HG03520 (cell line): ENCODE results near the gene TDRD10.

Experiments
- ATAC-seq: cut with Tn5 transposase; IDR thresholded peaks from one replicate; pipeline ENCODE4 v1.9.1; 2021; ENCODE audit warnings: mild to moderate bottlenecking, moderate library complexity; ENCODE audit not compliant: unreplicated experiment

The TDRD10 gene

DNA sequence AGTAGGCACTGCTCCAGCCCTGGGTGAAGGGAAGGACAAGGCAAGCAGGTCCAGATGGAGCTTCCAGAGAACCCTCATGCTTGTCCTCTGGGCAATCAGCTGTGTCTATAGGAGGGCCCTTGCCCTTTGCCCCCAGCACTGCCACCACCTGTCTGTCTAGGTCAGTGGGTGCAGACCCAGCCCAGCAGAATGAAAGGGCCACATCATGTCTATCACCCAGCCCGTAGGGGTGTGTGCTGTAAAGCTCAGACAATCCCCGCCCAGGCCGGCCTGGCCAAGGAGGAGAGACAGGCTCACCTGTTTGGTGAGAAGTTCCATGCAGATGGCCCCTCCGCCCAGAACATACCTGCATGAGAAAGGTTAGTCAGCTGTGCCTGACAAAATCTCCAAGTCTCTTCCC is 49.5 kb downstream of the TDRD10 start:
- ATAC-seq = no peak

DNA sequence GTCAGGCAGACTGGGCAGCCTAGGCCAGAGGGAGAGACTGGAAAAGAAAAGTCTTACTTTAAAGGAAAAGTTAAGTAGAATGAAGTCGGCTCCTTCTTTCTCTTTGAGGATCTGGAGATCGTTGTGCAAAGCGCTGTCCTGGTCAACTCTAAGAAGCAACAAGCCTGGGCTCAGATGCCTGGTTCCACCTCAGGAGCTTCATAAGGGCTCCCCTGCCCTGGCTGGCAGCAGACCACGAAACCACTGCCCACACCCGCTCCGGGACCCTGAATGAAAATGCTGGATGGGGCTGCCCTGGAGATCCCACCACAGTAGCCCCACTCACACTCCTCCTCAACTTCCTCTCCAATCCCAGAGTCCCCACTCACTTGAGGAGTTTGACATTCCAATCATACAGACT is 50.0 kb downstream of the TDRD10 start:
- ATAC-seq = no peak

DNA sequence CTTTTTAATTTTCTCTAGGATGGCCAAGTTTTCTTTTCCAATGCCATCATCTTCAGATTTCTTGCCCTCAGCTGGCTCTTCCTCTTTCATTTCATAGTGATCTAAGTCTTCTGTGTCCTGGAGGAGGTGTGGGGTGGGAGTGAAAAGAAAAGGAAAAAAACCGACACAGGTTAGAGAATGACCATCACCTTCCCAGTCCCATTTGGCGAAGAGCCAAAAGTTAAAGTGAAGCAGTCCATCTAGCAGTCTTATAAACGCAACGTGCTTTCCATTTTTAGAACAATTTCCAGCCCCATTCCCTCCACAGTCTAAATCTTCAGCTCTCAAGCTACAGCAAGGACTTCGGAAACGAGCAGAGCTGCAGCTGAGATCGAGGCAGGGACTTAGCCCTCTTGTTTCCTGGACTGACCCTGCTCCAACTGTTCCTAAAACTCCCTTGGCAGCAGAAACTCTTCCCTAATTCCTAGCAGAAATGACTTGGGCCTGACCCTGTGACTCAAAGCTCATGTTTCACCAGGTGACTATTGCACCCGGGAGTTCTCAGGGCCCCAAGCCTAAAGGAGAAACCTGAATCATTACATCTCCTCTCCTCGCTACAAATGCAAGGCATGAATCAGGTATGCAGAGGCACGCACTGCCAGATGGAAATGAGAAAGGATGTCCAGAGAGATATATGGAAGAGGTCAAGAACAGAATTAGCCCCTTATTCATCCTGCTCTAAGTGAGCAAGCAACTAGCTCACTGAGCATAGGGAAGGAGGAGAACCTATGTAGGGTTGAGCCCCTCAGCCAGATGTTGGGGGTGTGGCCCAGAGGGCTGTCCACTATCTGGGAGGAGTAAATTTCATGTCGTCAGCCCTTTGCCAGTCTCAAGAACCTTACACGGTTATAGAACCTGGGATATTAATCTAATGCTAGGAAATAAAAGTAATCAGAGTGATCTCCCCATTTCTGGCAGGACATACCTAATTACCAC is 51.3 kb downstream of the TDRD10 start:
- ATAC-seq = no peak

DNA sequence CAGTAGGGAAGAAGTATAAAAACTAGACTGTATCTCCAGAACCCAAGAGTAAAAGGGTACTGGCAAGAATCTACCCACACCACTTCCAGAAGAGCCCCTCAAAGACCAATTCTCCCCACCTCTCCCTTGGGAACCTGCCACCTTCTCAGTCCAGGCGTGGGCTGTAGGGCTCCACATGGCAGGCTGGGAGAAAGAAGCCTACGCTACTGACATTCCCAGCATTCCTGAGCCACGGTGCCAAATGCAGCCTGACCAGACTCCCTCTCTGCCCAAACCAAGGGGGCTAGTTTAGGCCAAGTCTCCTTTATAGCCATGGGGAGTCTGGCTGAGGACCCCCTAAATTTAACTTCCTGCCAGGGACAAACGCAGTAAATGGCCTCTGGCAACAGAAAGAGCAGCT is 54.4 kb downstream of the TDRD10 start:
- ATAC-seq = no peak

DNA sequence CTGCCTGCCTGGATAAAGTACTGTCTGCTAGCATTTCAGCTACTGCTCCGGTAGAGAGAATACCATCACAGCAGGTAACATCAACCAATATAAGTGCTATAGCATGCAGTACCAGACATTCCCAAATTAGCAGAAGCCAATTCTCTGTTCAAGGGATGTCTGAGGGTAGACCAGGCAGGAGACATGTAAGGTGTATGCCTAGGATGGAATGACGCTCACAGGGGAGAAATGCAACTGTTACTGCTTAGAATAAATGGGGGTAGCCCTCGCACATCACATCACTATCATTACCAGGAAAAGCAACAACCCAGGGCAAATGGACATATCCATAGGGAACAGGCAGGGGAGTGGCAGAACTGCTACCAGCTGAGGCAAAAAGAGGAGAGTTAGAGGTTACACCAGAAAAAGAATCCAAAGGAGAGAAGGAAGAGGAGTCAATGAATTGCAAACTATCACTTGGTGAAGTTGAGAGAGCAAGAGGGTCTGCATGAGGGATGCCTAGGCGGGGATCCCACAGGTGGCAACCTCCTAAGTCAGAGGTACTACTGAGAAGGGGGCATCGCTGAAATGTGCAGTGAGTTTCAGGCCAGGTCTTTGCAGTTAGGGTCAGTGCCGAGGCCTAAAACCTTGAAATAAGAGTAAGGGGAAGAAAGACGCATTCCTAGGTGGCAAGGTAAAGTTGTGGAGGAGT is 55.4 kb downstream of the TDRD10 start:
- no peak for ATAC-seq

DNA sequence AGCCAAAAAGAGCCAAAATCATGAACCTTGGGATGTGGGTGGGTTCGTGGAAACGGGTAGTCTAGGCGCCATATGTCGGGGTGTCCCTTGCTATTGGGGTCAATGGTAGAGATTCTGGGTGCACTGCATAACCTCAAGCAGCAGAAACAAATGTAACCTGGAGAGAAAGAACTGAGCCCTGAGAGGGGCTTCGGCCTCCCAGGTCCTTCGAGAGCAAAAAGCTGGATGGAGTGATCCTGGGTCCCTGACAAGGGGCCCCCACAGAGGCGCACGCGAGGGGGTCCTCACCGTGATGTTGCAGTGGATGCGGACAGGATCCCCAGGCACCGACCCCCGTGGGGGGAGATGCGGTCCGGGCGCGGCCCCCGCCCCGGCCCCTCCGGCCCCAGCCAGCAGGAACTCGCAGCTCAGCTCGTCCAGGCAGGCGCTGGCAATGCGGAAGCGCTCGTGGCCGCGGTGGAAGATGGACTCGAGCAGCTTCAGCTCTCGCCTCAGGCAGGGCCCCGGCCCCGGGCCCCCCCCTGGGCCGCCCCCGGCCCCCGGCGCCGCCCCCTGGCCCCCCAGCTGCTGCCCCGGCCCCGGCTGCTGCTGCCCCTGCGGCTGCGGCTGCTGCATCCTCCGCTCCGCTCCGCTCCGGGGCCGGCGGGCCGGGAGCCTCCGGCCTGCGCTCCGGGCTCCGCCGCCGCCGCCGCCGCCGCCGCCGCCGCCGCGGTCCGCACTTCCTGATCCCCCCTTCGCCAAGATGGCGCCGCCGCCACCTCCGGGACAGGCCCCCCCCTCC is 56.1 kb downstream of the TDRD10 start, which contains the start of gene UBE2Q1:
UBE2Q1 (minus strand) TSS at position 724 of the 781 bp plus-strand sequence; CDS start at position 615, 109 bp downstream.
- ATAC-seq = peak; percentile 11

DNA sequence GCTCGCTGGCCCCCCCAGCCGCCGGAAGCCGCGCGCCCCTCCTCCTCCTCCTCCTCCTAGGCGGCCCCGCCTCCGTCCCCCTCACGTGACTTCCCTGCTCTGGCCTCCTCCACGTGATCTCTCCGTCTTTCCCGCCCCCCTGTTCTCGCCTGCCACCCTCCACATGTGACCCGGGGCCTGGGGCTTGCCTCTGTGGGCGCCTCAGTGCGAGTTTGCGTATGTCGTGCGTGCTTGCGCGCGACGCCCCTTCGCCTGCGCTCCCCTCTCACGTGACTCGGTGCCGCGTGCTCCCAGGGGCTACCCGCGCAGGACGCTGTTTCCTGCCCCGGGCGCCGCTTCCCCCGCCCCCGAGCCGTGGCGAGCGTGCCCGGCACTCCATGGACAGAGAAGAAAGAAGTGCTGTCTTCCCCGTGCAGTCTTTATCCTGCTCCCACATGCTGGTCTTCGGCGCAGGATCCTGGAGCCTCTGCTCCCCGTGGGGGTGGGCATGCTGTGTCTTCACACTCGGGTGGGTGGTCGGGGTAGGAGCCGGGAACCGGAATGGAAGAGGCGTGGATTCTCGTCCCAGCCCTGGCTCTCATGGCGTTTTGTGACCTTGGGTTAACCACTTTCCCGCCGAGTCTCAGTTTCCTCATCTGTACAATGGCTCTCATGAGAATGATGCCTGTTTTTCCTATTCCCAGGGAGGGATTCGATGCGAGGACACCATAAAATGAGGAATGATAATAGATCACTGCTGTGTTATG is 56.9 kb downstream of the TDRD10 start:
- ATAC-seq = peak; percentile 83

DNA sequence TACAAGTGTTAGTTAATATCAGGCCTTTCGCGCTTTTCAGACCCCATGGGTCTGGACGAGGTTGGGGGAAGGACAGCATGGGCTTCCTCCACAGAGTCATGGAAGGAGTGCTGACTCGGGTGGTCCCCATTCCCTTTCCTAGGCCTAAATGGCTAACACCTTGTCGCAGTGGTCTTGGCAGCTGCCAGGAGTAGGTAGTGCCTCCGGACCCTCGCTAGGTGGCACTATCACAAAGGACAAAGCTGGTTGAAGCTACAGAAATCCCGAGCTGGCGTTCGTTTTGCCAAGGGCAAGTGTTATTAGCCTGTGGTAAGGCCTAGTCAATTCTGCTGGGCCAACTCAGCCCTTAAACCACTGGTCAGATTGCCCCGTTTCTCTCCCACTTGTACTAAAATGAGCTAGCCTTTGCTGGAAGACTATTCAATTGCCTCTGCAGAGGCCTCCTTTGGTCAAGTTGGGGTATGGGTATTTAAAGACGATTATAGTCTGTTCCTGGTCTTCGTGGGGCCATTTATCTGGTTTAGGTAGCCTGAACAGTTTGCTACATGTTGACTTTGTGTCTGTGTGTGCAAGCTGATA is 57.5 kb downstream of the TDRD10 start:
- ATAC-seq = peak; percentile 35

DNA sequence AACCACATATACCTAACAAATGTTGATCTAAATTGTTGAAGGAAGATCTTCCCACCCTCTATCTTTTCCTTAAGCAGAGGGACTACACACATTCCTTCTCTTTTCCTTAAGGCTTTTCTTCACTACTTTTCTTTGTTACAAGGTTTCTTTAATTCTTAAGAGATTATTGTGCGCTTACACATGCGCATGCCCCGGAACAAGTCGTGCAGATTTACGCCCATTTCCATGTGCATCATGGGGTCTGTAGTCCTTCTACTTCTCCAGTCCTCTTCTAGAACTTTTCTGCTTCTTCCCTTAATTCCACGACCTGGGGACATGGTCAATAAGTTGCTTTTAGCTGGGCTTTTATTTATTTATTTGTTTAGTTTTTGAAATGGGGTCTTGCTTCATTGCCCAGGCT is 63.9 kb downstream of the TDRD10 start:
- ATAC-seq = no peak

DNA sequence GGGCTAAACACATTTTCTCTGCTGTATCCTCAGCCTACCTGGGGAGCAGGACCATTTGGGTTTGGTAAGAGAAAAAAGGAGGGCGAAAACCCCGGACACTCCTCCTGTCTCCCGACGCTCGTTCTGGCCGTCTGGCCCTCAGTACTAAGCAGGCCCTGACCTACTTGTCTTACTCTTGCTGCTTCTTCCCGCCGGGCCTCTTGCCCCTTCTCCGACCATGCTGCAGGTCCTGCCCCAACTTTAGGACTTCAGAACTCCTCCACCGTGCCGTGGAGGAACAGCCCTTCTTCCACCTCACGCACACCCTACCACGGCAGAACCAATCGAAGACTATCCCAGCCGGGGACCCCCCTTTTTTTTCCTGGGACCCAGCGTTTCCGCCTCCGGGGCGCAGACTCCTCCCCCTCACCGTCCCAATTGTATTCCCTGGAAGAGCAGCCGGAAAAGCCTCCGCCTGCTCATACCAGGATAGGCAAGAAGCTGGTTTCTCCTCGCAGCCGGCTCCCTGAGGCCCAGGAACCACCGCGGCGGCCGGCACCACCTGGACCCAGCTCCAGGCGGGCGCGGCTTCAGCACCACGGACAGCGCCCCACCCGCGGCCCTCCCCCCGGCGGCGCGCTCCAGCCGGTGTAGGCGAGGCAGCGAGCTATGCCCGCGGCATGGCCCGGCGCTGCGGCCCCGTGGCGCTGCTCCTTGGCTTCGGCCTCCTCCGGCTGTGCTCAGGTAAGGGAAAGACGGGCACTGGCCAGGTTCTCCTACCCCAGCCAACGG is 65.6 kb downstream of the TDRD10 start, which contains the start of gene CHRNB2:
CHRNB2 (plus strand) TSS at position 393 of the 771 bp plus-strand sequence; CDS start at position 660, 267 bp downstream.
- peak; percentile 44 for ATAC-seq

DNA sequence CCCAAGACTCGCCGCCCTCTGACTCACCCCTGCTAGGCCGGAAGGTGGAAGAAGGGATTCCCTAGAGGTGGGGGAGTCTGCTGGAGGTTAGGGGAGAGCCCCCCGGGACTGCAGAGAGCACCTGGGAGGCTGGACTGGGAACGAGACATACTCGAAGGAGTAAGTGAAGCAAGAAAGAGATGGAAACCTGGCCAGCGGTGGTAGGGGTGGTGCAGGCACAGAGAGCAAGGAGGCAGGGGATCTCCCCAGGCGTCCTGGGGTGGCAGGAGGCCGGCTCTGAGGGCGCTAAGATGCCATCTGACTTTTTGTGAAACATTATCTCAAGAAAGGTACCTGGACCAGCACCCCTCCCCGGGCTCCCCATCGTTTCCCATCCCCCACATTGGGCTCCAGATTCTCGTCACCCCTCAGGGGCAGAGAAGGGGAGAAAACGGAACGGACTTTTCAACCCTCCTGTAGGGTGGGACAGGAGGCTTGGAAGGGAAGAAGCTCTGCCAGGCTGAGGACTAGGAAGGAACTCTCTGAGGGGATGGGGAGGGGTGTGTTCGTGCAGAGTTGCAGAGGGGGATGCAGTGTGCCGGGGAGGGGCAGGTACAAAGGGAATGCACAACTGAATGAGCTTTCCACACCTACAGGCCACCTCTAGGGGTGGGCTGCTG is 66.3 kb downstream of the TDRD10 start:
- no peak for ATAC-seq

DNA sequence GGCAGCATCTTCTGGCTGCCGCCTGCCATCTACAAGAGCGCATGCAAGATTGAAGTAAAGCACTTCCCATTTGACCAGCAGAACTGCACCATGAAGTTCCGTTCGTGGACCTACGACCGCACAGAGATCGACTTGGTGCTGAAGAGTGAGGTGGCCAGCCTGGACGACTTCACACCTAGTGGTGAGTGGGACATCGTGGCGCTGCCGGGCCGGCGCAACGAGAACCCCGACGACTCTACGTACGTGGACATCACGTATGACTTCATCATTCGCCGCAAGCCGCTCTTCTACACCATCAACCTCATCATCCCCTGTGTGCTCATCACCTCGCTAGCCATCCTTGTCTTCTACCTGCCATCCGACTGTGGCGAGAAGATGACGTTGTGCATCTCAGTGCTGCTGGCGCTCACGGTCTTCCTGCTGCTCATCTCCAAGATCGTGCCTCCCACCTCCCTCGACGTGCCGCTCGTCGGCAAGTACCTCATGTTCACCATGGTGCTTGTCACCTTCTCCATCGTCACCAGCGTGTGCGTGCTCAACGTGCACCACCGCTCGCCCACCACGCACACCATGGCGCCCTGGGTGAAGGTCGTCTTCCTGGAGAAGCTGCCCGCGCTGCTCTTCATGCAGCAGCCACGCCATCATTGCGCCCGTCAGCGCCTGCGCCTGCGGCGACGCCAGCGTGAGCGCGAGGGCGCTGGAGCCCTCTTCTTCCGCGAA is 69.4 kb downstream of the TDRD10 start:
- no peak for ATAC-seq

DNA sequence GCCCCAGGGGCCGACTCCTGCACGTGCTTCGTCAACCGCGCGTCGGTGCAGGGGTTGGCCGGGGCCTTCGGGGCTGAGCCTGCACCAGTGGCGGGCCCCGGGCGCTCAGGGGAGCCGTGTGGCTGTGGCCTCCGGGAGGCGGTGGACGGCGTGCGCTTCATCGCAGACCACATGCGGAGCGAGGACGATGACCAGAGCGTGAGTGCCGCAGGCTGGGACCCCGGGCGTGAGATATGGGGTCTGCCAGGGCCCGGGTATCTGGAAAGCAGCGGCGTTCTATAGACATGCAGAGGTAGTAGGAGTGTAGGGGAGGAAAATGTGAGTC is 69.9 kb downstream of the TDRD10 start:
- no peak for ATAC-seq

DNA sequence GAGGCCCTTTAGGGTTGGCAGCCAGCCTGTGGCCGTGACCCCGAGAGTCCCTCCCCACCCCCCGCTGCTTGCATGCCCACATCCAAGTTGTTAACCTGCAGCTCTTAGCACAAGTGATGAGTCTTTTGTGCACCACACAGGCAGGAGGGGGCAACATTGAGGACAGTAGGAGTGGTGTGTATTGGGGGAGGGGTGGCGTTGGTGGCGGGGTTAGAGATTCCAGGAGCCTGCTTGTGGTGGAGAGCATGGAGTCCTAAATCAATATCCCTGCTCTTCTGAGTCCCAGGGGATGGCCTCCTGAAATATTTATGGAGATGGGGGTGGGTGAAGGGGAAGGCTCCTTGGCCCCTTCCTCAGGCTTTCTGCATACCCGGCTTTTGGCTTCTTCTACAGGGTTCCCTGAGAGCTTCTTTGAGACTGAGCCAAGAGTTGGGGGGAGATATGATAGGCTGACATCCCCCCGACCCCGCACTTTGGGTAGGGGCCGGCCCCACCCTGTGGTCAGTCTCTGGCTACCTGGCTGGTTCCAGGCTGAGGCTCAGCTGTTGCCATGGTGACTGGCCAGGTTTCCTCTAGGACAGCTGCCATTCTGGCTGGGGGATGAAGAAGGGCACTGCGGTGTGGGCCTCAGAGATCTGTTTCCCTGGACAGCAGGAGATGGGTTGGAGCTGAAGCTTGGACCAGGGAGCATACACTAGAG is 70.6 kb downstream of the TDRD10 start:
- no peak for ATAC-seq

DNA sequence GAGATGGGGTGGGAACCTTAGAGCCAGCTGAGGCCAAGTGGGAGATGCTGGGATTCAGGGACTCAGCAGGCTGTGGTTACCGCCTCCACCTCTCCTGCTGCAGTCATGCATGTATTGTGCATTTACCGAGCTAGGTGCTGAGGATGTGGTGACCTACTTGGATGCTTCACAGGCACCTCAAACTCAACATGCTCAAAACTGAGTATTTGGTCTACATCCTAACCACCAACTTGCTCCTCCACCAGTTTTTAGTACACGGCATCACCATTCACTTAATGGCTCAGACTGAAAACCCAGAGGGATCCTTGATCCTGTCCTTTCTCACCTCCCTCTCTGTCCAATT is 71.1 kb downstream of the TDRD10 start:
- ATAC-seq = no peak

DNA sequence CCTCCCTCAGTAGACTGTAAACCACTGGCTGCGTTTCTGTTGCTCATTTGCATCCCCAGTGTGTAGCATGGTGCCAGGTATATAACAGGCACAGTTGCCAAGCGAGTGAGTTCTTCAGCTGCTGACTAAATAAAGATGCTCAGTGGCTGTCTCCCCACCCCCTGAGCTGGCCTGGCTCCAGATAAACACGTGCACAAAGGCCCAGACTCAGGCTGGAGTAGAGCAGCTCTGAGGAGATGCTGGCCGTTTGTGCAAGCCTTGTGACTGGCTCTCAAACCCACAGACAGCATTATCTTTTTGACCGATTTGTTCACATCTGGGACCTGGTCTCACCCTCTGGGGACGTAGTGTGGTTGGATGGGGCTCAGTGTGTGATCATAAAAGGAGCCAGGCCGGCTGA is 72.7 kb downstream of the TDRD10 start:
- ATAC-seq = no peak

DNA sequence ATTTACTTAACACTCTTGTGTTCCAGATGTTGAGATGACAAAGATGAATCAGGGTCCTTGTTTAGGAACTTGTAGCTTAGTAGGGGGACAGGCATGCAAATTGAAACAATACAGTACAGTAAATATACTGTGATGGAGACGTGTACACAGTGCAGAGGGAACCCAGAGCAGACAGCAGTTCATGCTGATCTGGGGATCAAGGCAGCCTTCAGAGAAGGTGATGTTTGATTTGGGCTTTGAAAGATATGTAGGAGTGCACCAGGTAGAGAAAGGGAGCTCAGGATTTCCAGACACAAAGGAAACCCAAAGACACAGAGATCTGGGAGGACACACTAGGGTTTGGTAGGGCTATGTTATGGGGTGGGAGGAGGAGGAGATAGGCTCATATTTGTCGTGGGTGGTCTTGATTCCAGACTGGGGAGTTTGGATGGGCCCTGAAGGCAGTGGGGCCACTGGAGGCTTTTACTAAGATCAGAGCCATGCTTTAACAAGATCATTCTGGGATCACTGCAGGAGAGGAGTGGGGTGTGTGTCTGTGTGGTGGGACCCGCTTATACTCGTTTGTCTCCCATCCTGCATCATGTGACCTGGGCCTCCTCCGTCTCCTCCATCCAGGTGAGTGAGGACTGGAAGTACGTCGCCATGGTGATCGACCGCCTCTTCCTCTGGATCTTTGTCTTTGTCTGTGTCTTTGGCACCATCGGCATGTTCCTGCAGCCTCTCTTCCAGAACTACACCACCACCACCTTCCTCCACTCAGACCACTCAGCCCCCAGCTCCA is 73.3 kb downstream of the TDRD10 start:
- no peak for ATAC-seq
